WTC11 (cell line): ENCODE data around the gene PLTP. TPM values are rescaled to one million over a fixed set of nuclear protein-coding genes. Genes with fewer than 3 reads are reported as not detected.
A peak's percentile ranks its signal among the peaks of the same experiment; 100 is the strongest.
"Not testable (repeated sequence)": the region's sequence is repeated elsewhere in the genome, so short reads cannot be mapped to it uniquely, and the experiment has no call there.

Experiments used
- ATAC-seq: fragments of 200-7000 bp; cut with Tn5 transposase; 2 replicates; pipeline ENCODE4 v1.10.0; 2021; ENCODE audit warnings: mild to moderate bottlenecking, moderate library complexity
- CTCF ChIA-PET: fragments of 300-600 bp; sonication (Branson Sonifier 250); formaldehyde crosslinking; loops from one replicate; lab custom pipeline; 2021; ENCODE audit warnings: antibody characterized with exemption; lab: Charles Lee
- POLR2A ChIA-PET: fragments of 350-600 bp; sonication (Branson Sonifier 250); formaldehyde crosslinking; loops from one replicate; lab custom pipeline; 2021; ENCODE audit warnings: antibody characterized with exemption; lab: Charles Lee
- DNase-seq: peaks from one replicate; pipeline ENCODE4 v3.0.0; 2021; ENCODE audit warnings: low spot score
- H3K27ac Mint-ChIP-seq: 2 replicates; pipeline ENCODE4 v1.8.0; 2021; ENCODE audit warnings: mixed read lengths
- H3K27me3 Mint-ChIP-seq: 2 replicates; pipeline ENCODE4 v1.8.0; 2021; ENCODE audit warnings: low read depth, mild to moderate bottlenecking, moderate library complexity, mixed read lengths
- H3K36me3 Mint-ChIP-seq: 2 replicates; pipeline ENCODE4 v1.8.0; 2021; ENCODE audit warnings: mixed read lengths
- H3K4me1 Mint-ChIP-seq: 2 replicates; pipeline ENCODE4 v1.8.0; 2022; ENCODE audit warnings: mixed read lengths
- H3K4me3 Mint-ChIP-seq: 2 replicates; pipeline ENCODE4 v1.8.0; 2021; ENCODE audit warnings: mild to moderate bottlenecking, moderate library complexity, mixed read lengths
- H3K9me3 Mint-ChIP-seq: 2 replicates; pipeline ENCODE4 v1.8.0; 2021; ENCODE audit warnings: mixed read lengths
- CREB1 ChIP-seq: sonication (generic); formaldehyde crosslinking; IDR thresholded peaks from 2 replicates; pipeline ENCODE4 v1.8.0; 2023; ENCODE audit warnings: mild to moderate bottlenecking, missing genetic modification reagents
- ETV6 ChIP-seq: sonication (generic); formaldehyde crosslinking; IDR thresholded peaks from 2 replicates; pipeline ENCODE4 v1.8.1; 2022; ENCODE audit warnings: mild to moderate bottlenecking, missing genetic modification reagents
- IRF2 ChIP-seq: sonication (generic); formaldehyde crosslinking; IDR thresholded peaks from 2 replicates; pipeline ENCODE4 v1.8.0; 2022; ENCODE audit warnings: low read depth, missing genetic modification reagents, borderline replicate concordance
- JAZF1 ChIP-seq: fragments of 250-450 bp; sonication (Bioruptor Pico); IDR thresholded peaks from 2 replicates; pipeline ENCODE4 v1.9.0; 2021; ENCODE audit warnings: moderate library complexity, mild to moderate bottlenecking, inconsistent platforms
- NFYB ChIP-seq: sonication (generic); formaldehyde crosslinking; conservative IDR thresholded peaks from 2 replicates; pipeline ENCODE4 v1.8.0; 2022; ENCODE audit warnings: low read depth, missing genetic modification reagents
- NR1H2 ChIP-seq: sonication (generic); formaldehyde crosslinking; IDR thresholded peaks from 2 replicates; pipeline ENCODE4 v1.9.0; 2021; ENCODE audit warnings: mild to moderate bottlenecking, moderate library complexity, missing genetic modification reagents
- PRRX2 ChIP-seq: fragments of 250-450 bp; sonication (Bioruptor Pico); IDR thresholded peaks from 2 replicates; pipeline ENCODE4 v1.8.0; 2021; ENCODE audit warnings: mild to moderate bottlenecking
- RORB ChIP-seq: fragments of 250-450 bp; sonication (Bioruptor Pico); IDR thresholded peaks from 2 replicates; pipeline ENCODE4 v1.9.0; 2021; ENCODE audit warnings: mild to moderate bottlenecking
- ZBTB21 ChIP-seq: sonication (generic); formaldehyde crosslinking; IDR thresholded peaks from 2 replicates; pipeline ENCODE4 v1.8.1; 2023; ENCODE audit warnings: mild to moderate bottlenecking, missing genetic modification reagents, borderline replicate concordance
- total RNA-seq: library from RNA; stranded (reverse); gene quantifications from 3 replicates; pipeline ENCODE4 v1.2.3, GENCODE V29; 2021
- TF ChIP-seq, protein P1 (sequence below): sonication (generic); formaldehyde crosslinking; conservative IDR thresholded peaks from 2 replicates; pipeline ENCODE4 v1.8.1; 2023; ENCODE audit warnings: mild to moderate bottlenecking, low read depth, missing genetic modification reagents, moderate library complexity
- TF ChIP-seq, protein P2 (sequence below): sonication (generic); formaldehyde crosslinking; IDR thresholded peaks from 2 replicates; pipeline ENCODE4 v1.8.0; 2023; ENCODE audit warnings: missing genetic modification reagents
- TF ChIP-seq, protein P3 (sequence below): sonication (generic); formaldehyde crosslinking; IDR thresholded peaks from 2 replicates; pipeline ENCODE4 v1.8.0; 2022; ENCODE audit warnings: mild to moderate bottlenecking, missing genetic modification reagents
- TF ChIP-seq, protein P4 (sequence below): fragments of 250-450 bp; sonication (Bioruptor Pico); conservative IDR thresholded peaks from 2 replicates; pipeline ENCODE4 v1.9.0; 2021; ENCODE audit warnings: mild to moderate bottlenecking
- TF ChIP-seq, protein P5 (sequence below): sonication (generic); formaldehyde crosslinking; IDR thresholded peaks from 2 replicates; pipeline ENCODE4 v1.8.0; 2023; ENCODE audit warnings: missing genetic modification reagents, mild to moderate bottlenecking, borderline replicate concordance

Gene PLTP
- total RNA-seq, 1 experiment from 2014 or later, result 109 TPM

DNA sequence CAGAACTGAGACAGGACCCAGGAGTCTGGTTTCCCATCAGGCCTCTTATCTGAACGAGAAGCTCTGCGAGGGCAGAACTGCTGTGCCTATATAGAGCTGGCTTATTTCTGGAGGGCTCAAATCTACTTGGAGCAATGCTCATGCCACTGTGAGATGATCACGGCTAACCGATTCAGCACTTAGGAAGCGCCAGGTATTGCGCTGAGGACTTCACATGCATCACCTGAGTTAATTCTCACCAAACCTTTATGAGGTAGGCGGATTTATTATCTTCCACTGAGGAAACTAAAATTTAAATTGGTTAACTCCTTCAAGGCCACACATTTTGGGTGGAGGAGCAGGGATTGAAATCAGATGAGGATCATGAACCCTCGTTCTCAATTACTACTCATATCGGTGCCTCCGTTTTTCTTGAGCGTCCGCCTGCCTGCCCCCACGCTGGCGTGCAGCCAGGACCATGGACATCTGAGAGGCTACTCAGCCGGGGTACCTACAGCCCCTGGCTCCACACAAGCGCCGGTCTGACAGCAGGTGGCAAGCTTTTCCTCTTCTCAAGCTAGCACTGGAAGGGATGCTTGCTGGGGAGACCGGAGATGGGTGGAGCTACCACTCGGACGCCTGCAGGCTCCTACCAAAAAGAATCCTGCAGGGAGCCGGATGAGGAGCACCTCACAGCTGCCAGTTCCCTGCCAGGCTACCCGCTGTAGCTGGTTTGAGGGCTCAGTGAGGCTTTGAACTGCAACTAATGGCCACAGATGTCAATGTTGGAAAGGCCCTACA, 21.5 kb upstream of the PLTP start (continued):
- TF ChIP-seq, protein P1, sequence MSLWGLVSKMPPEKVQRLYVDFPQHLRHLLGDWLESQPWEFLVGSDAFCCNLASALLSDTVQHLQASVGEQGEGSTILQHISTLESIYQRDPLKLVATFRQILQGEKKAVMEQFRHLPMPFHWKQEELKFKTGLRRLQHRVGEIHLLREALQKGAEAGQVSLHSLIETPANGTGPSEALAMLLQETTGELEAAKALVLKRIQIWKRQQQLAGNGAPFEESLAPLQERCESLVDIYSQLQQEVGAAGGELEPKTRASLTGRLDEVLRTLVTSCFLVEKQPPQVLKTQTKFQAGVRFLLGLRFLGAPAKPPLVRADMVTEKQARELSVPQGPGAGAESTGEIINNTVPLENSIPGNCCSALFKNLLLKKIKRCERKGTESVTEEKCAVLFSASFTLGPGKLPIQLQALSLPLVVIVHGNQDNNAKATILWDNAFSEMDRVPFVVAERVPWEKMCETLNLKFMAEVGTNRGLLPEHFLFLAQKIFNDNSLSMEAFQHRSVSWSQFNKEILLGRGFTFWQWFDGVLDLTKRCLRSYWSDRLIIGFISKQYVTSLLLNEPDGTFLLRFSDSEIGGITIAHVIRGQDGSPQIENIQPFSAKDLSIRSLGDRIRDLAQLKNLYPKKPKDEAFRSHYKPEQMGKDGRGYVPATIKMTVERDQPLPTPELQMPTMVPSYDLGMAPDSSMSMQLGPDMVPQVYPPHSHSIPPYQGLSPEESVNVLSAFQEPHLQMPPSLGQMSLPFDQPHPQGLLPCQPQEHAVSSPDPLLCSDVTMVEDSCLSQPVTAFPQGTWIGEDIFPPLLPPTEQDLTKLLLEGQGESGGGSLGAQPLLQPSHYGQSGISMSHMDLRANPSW (CRISPR knock-in tag), result no peak
- TF ChIP-seq, protein P2, sequence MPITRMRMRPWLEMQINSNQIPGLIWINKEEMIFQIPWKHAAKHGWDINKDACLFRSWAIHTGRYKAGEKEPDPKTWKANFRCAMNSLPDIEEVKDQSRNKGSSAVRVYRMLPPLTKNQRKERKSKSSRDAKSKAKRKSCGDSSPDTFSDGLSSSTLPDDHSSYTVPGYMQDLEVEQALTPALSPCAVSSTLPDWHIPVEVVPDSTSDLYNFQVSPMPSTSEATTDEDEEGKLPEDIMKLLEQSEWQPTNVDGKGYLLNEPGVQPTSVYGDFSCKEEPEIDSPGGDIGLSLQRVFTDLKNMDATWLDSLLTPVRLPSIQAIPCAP, result peak; percentile 17; the same call in 1 of the 2 replicates
- TF ChIP-seq CREB1 (CRISPR knock-in tag) (no peak), ZBTB21 (no peak), IRF2 (CRISPR knock-in tag) (no peak), PRRX2 (CRISPR knock-in tag) (peak; percentile 81; the same call in 1 of the 2 replicates), JAZF1 (CRISPR knock-in tag) (no peak), ETV6 (CRISPR knock-in tag) (peak; percentile 53; the same call in 1 of the 2 replicates), NFYB (CRISPR knock-in tag) (no peak), NR1H2 (CRISPR knock-in tag) (no peak), RORB (no peak)
- TF ChIP-seq, protein P3, sequence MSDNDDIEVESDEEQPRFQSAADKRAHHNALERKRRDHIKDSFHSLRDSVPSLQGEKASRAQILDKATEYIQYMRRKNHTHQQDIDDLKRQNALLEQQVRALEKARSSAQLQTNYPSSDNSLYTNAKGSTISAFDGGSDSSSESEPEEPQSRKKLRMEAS (CRISPR knock-in tag), result 0 out of 2 replicates have a peak, but pooled peaks have one; percentile 14
- TF ChIP-seq, protein P4, sequence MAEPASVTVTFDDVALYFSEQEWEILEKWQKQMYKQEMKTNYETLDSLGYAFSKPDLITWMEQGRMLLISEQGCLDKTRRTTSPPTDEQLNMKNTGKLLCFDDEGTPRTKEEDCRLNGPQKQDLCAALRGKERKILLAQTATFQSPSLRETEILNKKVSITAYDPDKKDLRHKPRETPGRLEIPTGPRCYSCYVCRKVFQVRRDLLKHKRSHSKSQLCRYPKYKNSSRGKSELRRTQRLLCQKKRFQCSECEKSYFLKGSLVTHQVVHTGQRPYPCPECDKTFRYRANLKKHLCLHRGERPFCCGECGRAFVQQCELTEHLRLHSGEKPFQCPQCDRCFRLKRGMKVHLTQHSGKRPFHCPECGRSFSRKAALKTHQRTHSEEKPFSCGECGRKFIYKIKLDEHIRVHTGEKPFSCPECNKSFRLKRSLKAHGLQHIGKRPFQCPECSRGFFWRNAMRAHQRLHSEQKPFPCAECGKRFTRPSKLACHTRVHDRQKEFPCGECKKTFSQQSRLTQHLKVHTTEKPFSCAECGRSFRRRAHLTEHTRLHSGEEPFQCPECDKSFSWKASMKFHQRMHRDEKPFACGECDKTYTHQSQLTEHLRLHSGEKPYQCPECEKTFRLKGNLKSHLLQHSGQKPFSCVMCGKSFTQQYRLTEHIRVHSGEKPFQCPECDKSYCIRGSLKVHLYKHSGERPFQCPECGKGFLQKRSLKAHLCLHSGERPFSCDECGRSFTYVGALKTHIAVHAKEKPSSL (CRISPR knock-in tag), result peak; percentile 44; the same call in 1 of the 2 replicates
- TF ChIP-seq, protein P5, sequence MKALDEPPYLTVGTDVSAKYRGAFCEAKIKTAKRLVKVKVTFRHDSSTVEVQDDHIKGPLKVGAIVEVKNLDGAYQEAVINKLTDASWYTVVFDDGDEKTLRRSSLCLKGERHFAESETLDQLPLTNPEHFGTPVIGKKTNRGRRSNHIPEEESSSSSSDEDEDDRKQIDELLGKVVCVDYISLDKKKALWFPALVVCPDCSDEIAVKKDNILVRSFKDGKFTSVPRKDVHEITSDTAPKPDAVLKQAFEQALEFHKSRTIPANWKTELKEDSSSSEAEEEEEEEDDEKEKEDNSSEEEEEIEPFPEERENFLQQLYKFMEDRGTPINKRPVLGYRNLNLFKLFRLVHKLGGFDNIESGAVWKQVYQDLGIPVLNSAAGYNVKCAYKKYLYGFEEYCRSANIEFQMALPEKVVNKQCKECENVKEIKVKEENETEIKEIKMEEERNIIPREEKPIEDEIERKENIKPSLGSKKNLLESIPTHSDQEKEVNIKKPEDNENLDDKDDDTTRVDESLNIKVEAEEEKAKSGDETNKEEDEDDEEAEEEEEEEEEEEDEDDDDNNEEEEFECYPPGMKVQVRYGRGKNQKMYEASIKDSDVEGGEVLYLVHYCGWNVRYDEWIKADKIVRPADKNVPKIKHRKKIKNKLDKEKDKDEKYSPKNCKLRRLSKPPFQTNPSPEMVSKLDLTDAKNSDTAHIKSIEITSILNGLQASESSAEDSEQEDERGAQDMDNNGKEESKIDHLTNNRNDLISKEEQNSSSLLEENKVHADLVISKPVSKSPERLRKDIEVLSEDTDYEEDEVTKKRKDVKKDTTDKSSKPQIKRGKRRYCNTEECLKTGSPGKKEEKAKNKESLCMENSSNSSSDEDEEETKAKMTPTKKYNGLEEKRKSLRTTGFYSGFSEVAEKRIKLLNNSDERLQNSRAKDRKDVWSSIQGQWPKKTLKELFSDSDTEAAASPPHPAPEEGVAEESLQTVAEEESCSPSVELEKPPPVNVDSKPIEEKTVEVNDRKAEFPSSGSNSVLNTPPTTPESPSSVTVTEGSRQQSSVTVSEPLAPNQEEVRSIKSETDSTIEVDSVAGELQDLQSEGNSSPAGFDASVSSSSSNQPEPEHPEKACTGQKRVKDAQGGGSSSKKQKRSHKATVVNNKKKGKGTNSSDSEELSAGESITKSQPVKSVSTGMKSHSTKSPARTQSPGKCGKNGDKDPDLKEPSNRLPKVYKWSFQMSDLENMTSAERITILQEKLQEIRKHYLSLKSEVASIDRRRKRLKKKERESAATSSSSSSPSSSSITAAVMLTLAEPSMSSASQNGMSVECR (CRISPR knock-in tag), result no peak

DNA sequence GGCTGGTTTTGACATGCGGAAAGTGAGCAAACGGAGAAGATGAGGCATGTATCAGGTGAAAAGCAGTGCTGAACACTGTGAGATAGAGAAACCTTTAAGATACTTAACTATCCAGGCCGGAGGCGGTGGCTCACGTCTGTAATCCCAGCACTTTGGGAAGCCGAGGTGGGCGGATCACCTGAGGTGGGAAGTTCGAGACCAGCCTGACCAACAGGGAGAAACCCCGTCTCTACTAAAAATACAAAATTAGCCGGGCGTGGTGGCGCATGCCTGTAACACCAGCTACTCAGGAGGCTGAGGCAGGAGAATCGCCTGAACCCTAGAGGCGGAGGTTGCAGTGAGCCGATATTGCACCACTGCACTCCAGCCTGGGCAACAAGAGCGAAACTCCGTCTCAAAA, 19.7 kb upstream of the PLTP start:
- DNase-seq, H3K36me3 Mint-ChIP-seq, H3K27me3 Mint-ChIP-seq, H3K4me3 Mint-ChIP-seq, POLR2A ChIA-PET, H3K27ac Mint-ChIP-seq, H3K9me3 Mint-ChIP-seq, ATAC-seq: not testable (repeated sequence)
- peaks cover 23% of the 10 kb centered on the region for H3K4me1 Mint-ChIP-seq
- CTCF ChIA-PET, result interaction anchor here (1.0 kb wide), 1 partner anchor 38 kb away, joined by 3 read pairs; no protein-coding TSS in a partner anchor
